Activated CD4-positive, alpha-beta memory T cell treated with anti-CD3 and anti-CD28 coated beads, Interleukin-2, amount 10 ng/mL, durations not matched to agents 7 days and 5 days (primary cell): ENCODE measurements around the gene GLIPR2. TPM values are rescaled to one million over a fixed set of nuclear protein-coding genes. Genes with fewer than 3 reads are reported as not detected.
"Not testable (repeated sequence)": the region's sequence is repeated elsewhere in the genome, so short reads cannot be mapped to it uniquely, and the experiment has no call there.

Experiments used
- CTCF ChIA-PET: fragments of 350-600 bp; sonication (Branson Sonifier 250); formaldehyde crosslinking; loops from one replicate; lab custom pipeline; 2021; ENCODE audit warnings: antibody characterized with exemption, inconsistent platforms; lab: Charles Lee
- POLR2A ChIA-PET: fragments of 350-600 bp; sonication (Branson Sonifier 250); formaldehyde crosslinking; loops from one replicate; lab custom pipeline; 2021; ENCODE audit warnings: antibody characterized with exemption; lab: Charles Lee
- DNase-seq: peaks from one replicate; pipeline ENCODE4 v3.0.0-alpha.2; 2020
- H3K27ac Mint-ChIP-seq: one replicate; pipeline ENCODE4 v1.8.0; 2021; ENCODE audit warnings: mild to moderate bottlenecking, mixed read lengths
- H3K27me3 Mint-ChIP-seq: one replicate; pipeline ENCODE4 v1.8.0; 2021; ENCODE audit warnings: mixed read lengths
- H3K36me3 Mint-ChIP-seq: one replicate; pipeline ENCODE4 v1.8.0; 2021; ENCODE audit warnings: low read depth, mixed read lengths
- H3K4me1 Mint-ChIP-seq: one replicate; pipeline ENCODE4 v1.8.0; 2021; ENCODE audit warnings: mixed read lengths
- H3K4me3 Mint-ChIP-seq: one replicate; pipeline ENCODE4 v1.8.0; 2021; ENCODE audit warnings: mild to moderate bottlenecking, mixed read lengths
- H3K9me3 Mint-ChIP-seq: one replicate; pipeline ENCODE4 v1.8.0; 2021; ENCODE audit warnings: mixed read lengths
- total RNA-seq, 2 experiments: library from RNA; stranded (reverse); gene quantifications; one replicate each; pipeline ENCODE4 v1.2.3, GENCODE V29; 2021

The GLIPR2 gene
- total RNA-seq, 2 experiments from 2014 or later = 45.3 to 48.0 TPM

- H3K4me1 Mint-ChIP-seq = peaks cover 12% of the 10 kb centered on the region
- H3K36me3 Mint-ChIP-seq = no peaks in the 10 kb centered on the region
- H3K9me3 Mint-ChIP-seq = no peaks in the 10 kb centered on the region
- no peak within 1 kb of the TSS for H3K4me3 Mint-ChIP-seq
- ChIA-PET CTCF (interaction anchor here (1.3 to 10.1 kb wide), 4 partner anchors 22 to 160 kb away, joined by 3 to 325 read pairs (median 18); partner anchors contain the start of gene CLTA), POLR2A (interaction anchor here (0.7 to 4.8 kb wide), 3 partner anchors 18 to 76 kb away, joined by 3 to 44 read pairs (median 4); partner anchors contain the start of gene CLTA)
- H3K27me3 Mint-ChIP-seq = peaks cover 14% of the 10 kb centered on the region
- no peak within 1 kb of the TSS for H3K27ac Mint-ChIP-seq
- no peak for DNase-seq
Measured at GRCh38 chr9:36169166-36169565, 32.6 kb downstream of the GLIPR2 start, which contains the start of gene CCIN. TSS of gene CCIN (plus strand) at chr9:36169388. CDS start at chr9:36169503, 115 bp downstream.

- Mint-ChIP-seq H3K4me1 (peaks cover 14% of the 10 kb centered on the region), H3K27ac (no peak overlapping the region), H3K36me3 (no peaks in the 10 kb centered on the region), H3K27me3 (peaks cover 14% of the 10 kb centered on the region), H3K4me3 (no peak overlapping the region), H3K9me3 (no peaks in the 10 kb centered on the region)
- no peak for DNase-seq
- ChIA-PET CTCF (interaction anchor here (1.3 to 10.1 kb wide), 3 partner anchors 21 to 161 kb away, joined by 4 to 325 read pairs (median 33); partner anchors contain the start of gene CLTA), POLR2A (interaction anchor here (0.7 to 4.8 kb wide), 3 partner anchors 19 to 77 kb away, joined by 3 to 44 read pairs (median 4); partner anchors contain the start of gene CLTA)
Measured at GRCh38 chr9:36169708-36170107, 33.2 kb downstream of the GLIPR2 start.

GRCh38 chr9:36170531-36170930 is 34.0 kb downstream of the GLIPR2 start:
- no peak overlapping the region for H3K4me3 Mint-ChIP-seq
- peaks cover 12% of the 10 kb centered on the region for H3K4me1 Mint-ChIP-seq
- H3K27me3 Mint-ChIP-seq = peaks cover 14% of the 10 kb centered on the region
- no peaks in the 10 kb centered on the region for H3K9me3 Mint-ChIP-seq
- no peaks in the 10 kb centered on the region for H3K36me3 Mint-ChIP-seq
- ChIA-PET CTCF (interaction anchor here (10.1 kb wide), 1 partner anchor 68 kb away, joined by 325 read pairs; no protein-coding TSS in a partner anchor), POLR2A (interaction anchor here (4.8 kb wide), 1 partner anchor 19 kb away, joined by 44 read pairs; the partner anchor contains the start of gene CLTA)
- no peak overlapping the region for H3K27ac Mint-ChIP-seq
- no peak for DNase-seq

- H3K4me3 Mint-ChIP-seq = no peak overlapping the region
- H3K4me1 Mint-ChIP-seq = peaks cover 5% of the 10 kb centered on the region
- CTCF ChIA-PET = no interaction called here
- POLR2A ChIA-PET = interaction anchor here (1.1 kb wide), 1 partner anchor 17 kb away, joined by 3 read pairs; the partner anchor contains the start of gene CLTA
- peaks cover 8% of the 10 kb centered on the region for H3K27me3 Mint-ChIP-seq
- H3K9me3 Mint-ChIP-seq = no peaks in the 10 kb centered on the region
- no peak overlapping the region for H3K27ac Mint-ChIP-seq
- no peaks in the 10 kb centered on the region for H3K36me3 Mint-ChIP-seq
- no peak for DNase-seq
Measured at GRCh38 chr9:36173861-36174260, 37.3 kb downstream of the GLIPR2 start.

- Mint-ChIP-seq H3K27ac (no peak overlapping the region), H3K36me3 (no peaks in the 10 kb centered on the region), H3K9me3 (no peaks in the 10 kb centered on the region), H3K4me3 (no peak overlapping the region), H3K4me1 (peaks cover 9% of the 10 kb centered on the region), H3K27me3 (peaks cover 8% of the 10 kb centered on the region)
- DNase-seq = no peak
- POLR2A ChIA-PET = interaction anchor here (1.1 kb wide), 1 partner anchor 16 kb away, joined by 3 read pairs; the partner anchor contains the start of gene CLTA
- CTCF ChIA-PET = interaction anchor here (1.5 kb wide), 1 partner anchor 71 kb away, joined by 5 read pairs; no protein-coding TSS in a partner anchor
Measured at GRCh38 chr9:36174271-36174670, 37.7 kb downstream of the GLIPR2 start.

GRCh38 chr9:36174731-36175130 is 38.2 kb downstream of the GLIPR2 start:
- peaks cover 8% of the 10 kb centered on the region for H3K27me3 Mint-ChIP-seq
- H3K4me1 Mint-ChIP-seq = peaks cover 9% of the 10 kb centered on the region
- no peak for DNase-seq
- H3K4me3 Mint-ChIP-seq = no peak overlapping the region
- ChIA-PET POLR2A (no interaction called here), CTCF (interaction anchor here (0.7 to 1.5 kb wide), 3 partner anchors 13 to 72 kb away, joined by 3 to 5 read pairs (median 4); partner anchors contain the start of gene CLTA)
- no peak overlapping the region for H3K27ac Mint-ChIP-seq
- H3K36me3 Mint-ChIP-seq = no peaks in the 10 kb centered on the region
- H3K9me3 Mint-ChIP-seq = no peaks in the 10 kb centered on the region

- not testable (repeated sequence) for H3K27ac Mint-ChIP-seq, H3K9me3 Mint-ChIP-seq, DNase-seq, H3K4me1 Mint-ChIP-seq, H3K36me3 Mint-ChIP-seq, H3K4me3 Mint-ChIP-seq
- ChIA-PET CTCF (interaction anchor here (0.7 to 1.5 kb wide), 4 partner anchors 12 to 72 kb away, joined by 3 to 5 read pairs (median 4); partner anchors contain the start of gene CLTA), POLR2A (interaction anchor here (1.0 kb wide), 1 partner anchor 73 kb away, joined by 3 read pairs; no protein-coding TSS in a partner anchor)
- peaks cover 10% of the 10 kb centered on the region for H3K27me3 Mint-ChIP-seq
Measured at GRCh38 chr9:36175209-36175608, 38.7 kb downstream of the GLIPR2 start.

GRCh38 chr9:36176496-36176895 is 40.0 kb downstream of the GLIPR2 start:
- H3K36me3 Mint-ChIP-seq, H3K4me1 Mint-ChIP-seq, DNase-seq, H3K4me3 Mint-ChIP-seq, H3K9me3 Mint-ChIP-seq, H3K27ac Mint-ChIP-seq: not testable (repeated sequence)
- H3K27me3 Mint-ChIP-seq = peaks cover 19% of the 10 kb centered on the region
- CTCF ChIA-PET = interaction anchor here (0.5 to 2.5 kb wide), 3 partner anchors 10 to 74 kb away, joined by 3 to 11 read pairs (median 5); no protein-coding TSS in a partner anchor
- POLR2A ChIA-PET = interaction anchor here (1.0 to 1.2 kb wide), 2 partner anchors 13 to 75 kb away, joined by 3 read pairs; no protein-coding TSS in a partner anchor

GRCh38 chr9:36177571-36177970 is 41.0 kb downstream of the GLIPR2 start:
- Mint-ChIP-seq H3K36me3 (no peaks in the 10 kb centered on the region), H3K27ac (no peak overlapping the region), H3K4me1 (peaks cover 9% of the 10 kb centered on the region), H3K9me3 (no peaks in the 10 kb centered on the region), H3K4me3 (no peak overlapping the region), H3K27me3 (peaks cover 19% of the 10 kb centered on the region)
- DNase-seq = no peak
- ChIA-PET CTCF (interaction anchor here (0.7 to 2.5 kb wide), 5 partner anchors 11 to 1066 kb away, joined by 3 to 11 read pairs (median 5); partner anchors contain the start of gene CLTA), POLR2A (interaction anchor here (1.2 to 1.3 kb wide), 2 partner anchors 11 to 13 kb away, joined by 3 to 4 read pairs; no protein-coding TSS in a partner anchor)

- H3K9me3 Mint-ChIP-seq, H3K27ac Mint-ChIP-seq, H3K4me3 Mint-ChIP-seq, H3K4me1 Mint-ChIP-seq, DNase-seq, H3K36me3 Mint-ChIP-seq, POLR2A ChIA-PET: not testable (repeated sequence)
- CTCF ChIA-PET = interaction anchor here (1.0 kb wide), 1 partner anchor 10 kb away, joined by 6 read pairs; the partner anchor contains the start of gene CLTA
- H3K27me3 Mint-ChIP-seq = peaks cover 19% of the 10 kb centered on the region
Measured at GRCh38 chr9:36180243-36180642, 43.7 kb downstream of the GLIPR2 start.

- no peaks in the 10 kb centered on the region for H3K9me3 Mint-ChIP-seq
- no peak for DNase-seq
- peaks cover 7% of the 10 kb centered on the region for H3K27me3 Mint-ChIP-seq
- H3K4me1 Mint-ChIP-seq = peaks cover 35% of the 10 kb centered on the region
- H3K27ac Mint-ChIP-seq = no peak overlapping the region
- peaks cover 2% of the 10 kb centered on the region for H3K36me3 Mint-ChIP-seq
- ChIA-PET CTCF (interaction anchor here (0.6 to 1.1 kb wide), 3 partner anchors 12 to 141 kb away, joined by 3 to 4 read pairs (median 3); no protein-coding TSS in a partner anchor), POLR2A (interaction anchor here (5.7 kb wide), 1 partner anchor 19 kb away, joined by 44 read pairs; the partner anchor contains the start of gene CCIN)
- no peak overlapping the region for H3K4me3 Mint-ChIP-seq
Measured at GRCh38 chr9:36187414-36187813, 50.9 kb downstream of the GLIPR2 start.

GRCh38 chr9:36188212-36188611 is 51.7 kb downstream of the GLIPR2 start:
- no peak for DNase-seq
- no peak overlapping the region for H3K4me3 Mint-ChIP-seq
- peaks cover 7% of the 10 kb centered on the region for H3K36me3 Mint-ChIP-seq
- ChIA-PET CTCF (interaction anchor here (2.9 to 5.5 kb wide), 2 partner anchors 20 to 141 kb away, joined by 33 to 41 read pairs; partner anchors contain the start of gene CCIN), POLR2A (interaction anchor here (4.3 to 5.7 kb wide), 2 partner anchors 20 to 44 kb away, joined by 31 to 44 read pairs; partner anchors contain the start of gene CCIN)
- peaks cover 7% of the 10 kb centered on the region for H3K27me3 Mint-ChIP-seq
- H3K27ac Mint-ChIP-seq = no peak overlapping the region
- no peaks in the 10 kb centered on the region for H3K9me3 Mint-ChIP-seq
- peaks cover 42% of the 10 kb centered on the region for H3K4me1 Mint-ChIP-seq
